OCI-LY1 (cell line): Measurements from ENCODE around the gene TRMT6.

Experiments used
- H2AFZ ChIP-seq: fragments of 200-600 bp; sonication (generic), shearing (Covaris generic); 2 replicates; pipeline ENCODE4 v1.6.0; 2014; ENCODE audit warnings: antibody characterized with exemption, mild to moderate bottlenecking, low read length
- H3F3A ChIP-seq: fragments of 200-600 bp; sonication (generic), shearing (Covaris generic); 2 replicates; pipeline ENCODE4 v1.6.0; 2014; ENCODE audit warnings: mild to moderate bottlenecking, antibody characterized with exemption, low read length, moderate library complexity; ENCODE audit not compliant: insufficient read depth
- H3K27ac ChIP-seq: fragments of 200-600 bp; sonication (generic); 2 replicates; pipeline ENCODE4 v1.5.1; 2014; ENCODE audit warnings: low read length, mixed run types, mild to moderate bottlenecking, low read depth; ENCODE audit not compliant: poor library complexity, severe bottlenecking
- H3K27me3 ChIP-seq: fragments of 200-600 bp; sonication (generic); 2 replicates; pipeline ENCODE4 v1.6.0; 2014; ENCODE audit warnings: antibody characterized with exemption, mild to moderate bottlenecking, low read length, moderate library complexity; ENCODE audit not compliant: insufficient read depth
- H3K36me3 ChIP-seq: fragments of 200-600 bp; sonication (generic); 2 replicates; pipeline ENCODE4 v1.6.1; 2014; ENCODE audit warnings: mild to moderate bottlenecking, antibody characterized with exemption, low read length, moderate library complexity, mixed read lengths; ENCODE audit not compliant: insufficient read depth
- H3K4me1 ChIP-seq: fragments of 200-600 bp; sonication (generic); 2 replicates; pipeline ENCODE4 v1.5.1; 2014; ENCODE audit warnings: mild to moderate bottlenecking, low read length, moderate library complexity; ENCODE audit not compliant: insufficient read depth, severe bottlenecking
- H3K4me2 ChIP-seq: fragments of 200-600 bp; sonication (generic), shearing (Covaris generic); 2 replicates; pipeline ENCODE4 v1.6.1; 2014; ENCODE audit warnings: low read length
- H3K4me3 ChIP-seq: fragments of 200-600 bp; sonication (generic); 2 replicates; pipeline ENCODE4 v1.5.1; 2014; ENCODE audit warnings: low read length, low read depth, mild to moderate bottlenecking, mixed read lengths; ENCODE audit not compliant: poor library complexity, severe bottlenecking
- H3K79me2 ChIP-seq: fragments of 200-600 bp; shearing (Covaris generic); 2 replicates; pipeline ENCODE4 v1.6.1; 2016; ENCODE audit warnings: mixed run types, low read length, mixed read lengths; ENCODE audit not compliant: insufficient read depth
- H3K9ac ChIP-seq: fragments of 200-600 bp; sonication (generic), shearing (Covaris generic); 2 replicates; pipeline ENCODE4 v1.6.1; 2014; ENCODE audit warnings: mild to moderate bottlenecking, low read length, mixed read lengths
- H3K9me2 ChIP-seq: fragments of 200-600 bp; sonication (generic), shearing (Covaris generic); 2 replicates; pipeline ENCODE4 v1.6.1; 2014; ENCODE audit warnings: low read depth, mild to moderate bottlenecking, low read length, mixed read lengths
- H3K9me3 ChIP-seq: fragments of 200-600 bp; shearing (Covaris generic); 2 replicates; pipeline ENCODE4 v1.6.1; 2014; ENCODE audit warnings: low read length, mixed read lengths
- H4K20me1 ChIP-seq: fragments of 200-600 bp; sonication (generic), shearing (Covaris generic); 2 replicates; pipeline ENCODE4 v1.6.0; 2016; ENCODE audit warnings: mild to moderate bottlenecking, low read length; ENCODE audit not compliant: insufficient read depth
- CTCF ChIP-seq: fragments of 200-600 bp; sonication (generic), shearing (Covaris generic); IDR thresholded peaks from 2 replicates; pipeline ENCODE4 v1.5.1; 2017; ENCODE audit warnings: mild to moderate bottlenecking, antibody characterized with exemption, low read length, moderate library complexity, mixed read lengths
- EZH2 ChIP-seq: fragments of 200-600 bp; sonication (generic), shearing (Covaris generic); IDR thresholded peaks from 2 replicates; pipeline ENCODE4 v1.8.0; 2017; ENCODE audit warnings: borderline replicate concordance, mixed run types, mild to moderate bottlenecking, antibody characterized with exemption, low read length, moderate library complexity, mixed read lengths

Gene TRMT6

GRCh38 chr20:5932796-5933195 is 17.5 kb downstream of the TRMT6 start:
- H3K4me3 ChIP-seq = no peak overlapping the region
- no peaks in the 10 kb centered on the region for H3K9me3 ChIP-seq
- H3K27me3 ChIP-seq = no peaks in the 10 kb centered on the region
- no peaks in the 10 kb centered on the region for H4K20me1 ChIP-seq
- TF ChIP-seq CTCF (no peak), EZH2 (no peak)
- H2AFZ ChIP-seq = no peak overlapping the region
- H3K27ac ChIP-seq = no peak overlapping the region
- peaks cover 5% of the 10 kb centered on the region for H3K4me1 ChIP-seq
- no peak overlapping the region for H3K9ac ChIP-seq
- peaks cover 2% of the 10 kb centered on the region; the same call in 1 of the 2 replicates for H3K36me3 ChIP-seq
- H3K9me2 ChIP-seq = no peaks in the 10 kb centered on the region
- no peaks in the 10 kb centered on the region for H3F3A ChIP-seq
- no peaks in the 10 kb centered on the region for H3K79me2 ChIP-seq
- H3K4me2 ChIP-seq = no peak overlapping the region

DNA sequence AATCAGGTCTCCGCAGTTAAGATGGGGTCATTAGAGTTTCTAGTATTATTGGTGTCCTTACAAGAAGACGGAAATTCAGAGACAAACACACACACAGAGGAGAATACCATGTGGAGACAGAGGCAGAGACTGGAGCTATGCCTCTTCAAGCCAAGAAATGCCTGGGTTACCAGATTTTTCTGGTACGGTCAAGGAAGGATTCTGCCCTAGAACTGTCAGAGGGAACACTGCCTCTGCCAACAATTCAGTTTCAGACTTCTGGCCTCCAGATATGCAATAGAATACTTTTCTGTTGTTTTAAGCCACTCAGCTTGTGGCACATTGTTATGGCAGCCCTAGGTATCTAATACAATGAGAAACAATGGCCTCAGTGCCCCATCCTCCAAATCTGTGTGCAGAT is 18.9 kb downstream of the TRMT6 start:
- H3K27ac ChIP-seq = no peak overlapping the region
- no peak overlapping the region for H2AFZ ChIP-seq
- no peaks in the 10 kb centered on the region for H3K36me3 ChIP-seq

GRCh38 chr20:5928836-5929715 is 21.3 kb downstream of the TRMT6 start:
- no peak overlapping the region for H3K9ac ChIP-seq

More for the DNA sequence above, 18.9 kb downstream of the TRMT6 start:
- H3K27me3 ChIP-seq = no peaks in the 10 kb centered on the region
- no peaks in the 10 kb centered on the region for H3K9me3 ChIP-seq
- H3K79me2 ChIP-seq = no peaks in the 10 kb centered on the region
- no peaks in the 10 kb centered on the region for H3F3A ChIP-seq
- peaks cover 5% of the 10 kb centered on the region for H3K4me1 ChIP-seq
- no peaks in the 10 kb centered on the region for H3K9me2 ChIP-seq
- H3K4me2 ChIP-seq = no peak overlapping the region
- no peak overlapping the region for H3K4me3 ChIP-seq
- H3K9ac ChIP-seq = no peak overlapping the region
- no peaks in the 10 kb centered on the region for H4K20me1 ChIP-seq
- TF ChIP-seq CTCF (no peak), EZH2 (no peak)

More at GRCh38 chr20:5928836-5929715, 21.3 kb downstream of the TRMT6 start:
- H3K27ac ChIP-seq = no peak overlapping the region
- no peaks in the 10 kb centered on the region for H3K36me3 ChIP-seq
- H3K9me3 ChIP-seq = no peaks in the 10 kb centered on the region
- H3F3A ChIP-seq = no peaks in the 10 kb centered on the region
- H3K4me1 ChIP-seq = peaks cover 3% of the 10 kb centered on the region
- no peak overlapping the region for H2AFZ ChIP-seq
- H3K27me3 ChIP-seq = no peaks in the 10 kb centered on the region
- no peaks in the 10 kb centered on the region for H3K79me2 ChIP-seq
- no peak overlapping the region for H3K4me2 ChIP-seq
- no peaks in the 10 kb centered on the region for H3K9me2 ChIP-seq
- no peak overlapping the region for H3K4me3 ChIP-seq
- no peaks in the 10 kb centered on the region for H4K20me1 ChIP-seq
- no peak for TF ChIP-seq CTCF
- no peak for TF ChIP-seq EZH2
